ENCODE results near the gene TPM1.

TPM1 gene

GRCh38 chr15:63083541-63083940, 41.0 kb downstream of the TPM1 start:
- Histone ChIP-seq H3K9me3 (ENCODE audit: insufficient read depth, low read length) (no peaks in the 10 kb centered on the region), H3K9me2 (replicated peaks; ENCODE audit: insufficient read depth, low read length) (no peaks in the 10 kb centered on the region), H3K27me3 (ENCODE audit: low read length) (no peaks in the 10 kb centered on the region), H3K27ac (ENCODE audit: low read depth, low read length) (no peak overlapping the region), H4K20me1 (ENCODE audit: low read depth, low read length) (no peaks in the 10 kb centered on the region), H3F3A (ENCODE audit: insufficient read depth) (no peaks in the 10 kb centered on the region), H3K36me3 (ENCODE audit: low read length) (no peaks in the 10 kb centered on the region), H2AFZ (ENCODE audit: low read depth, low read length, severe bottlenecking) (no peak overlapping the region), H3K4me2 (ENCODE audit: low read depth, low read length, poor library complexity, severe bottlenecking) (no peak overlapping the region), H3K79me2 (ENCODE audit: insufficient read depth, low read length) (no peaks in the 10 kb centered on the region), H3K9ac (ENCODE audit: low read length) (no peak overlapping the region), H3K4me3 (ENCODE audit: insufficient read depth, low read length, poor library complexity, severe bottlenecking) (no peak overlapping the region)
- no peak for TF ChIP-seq EZH2phosphoT487 (conservative IDR thresholded peaks at IDR 0.05; ENCODE audit: low read length)
- TF ChIP-seq, protein P1, sequence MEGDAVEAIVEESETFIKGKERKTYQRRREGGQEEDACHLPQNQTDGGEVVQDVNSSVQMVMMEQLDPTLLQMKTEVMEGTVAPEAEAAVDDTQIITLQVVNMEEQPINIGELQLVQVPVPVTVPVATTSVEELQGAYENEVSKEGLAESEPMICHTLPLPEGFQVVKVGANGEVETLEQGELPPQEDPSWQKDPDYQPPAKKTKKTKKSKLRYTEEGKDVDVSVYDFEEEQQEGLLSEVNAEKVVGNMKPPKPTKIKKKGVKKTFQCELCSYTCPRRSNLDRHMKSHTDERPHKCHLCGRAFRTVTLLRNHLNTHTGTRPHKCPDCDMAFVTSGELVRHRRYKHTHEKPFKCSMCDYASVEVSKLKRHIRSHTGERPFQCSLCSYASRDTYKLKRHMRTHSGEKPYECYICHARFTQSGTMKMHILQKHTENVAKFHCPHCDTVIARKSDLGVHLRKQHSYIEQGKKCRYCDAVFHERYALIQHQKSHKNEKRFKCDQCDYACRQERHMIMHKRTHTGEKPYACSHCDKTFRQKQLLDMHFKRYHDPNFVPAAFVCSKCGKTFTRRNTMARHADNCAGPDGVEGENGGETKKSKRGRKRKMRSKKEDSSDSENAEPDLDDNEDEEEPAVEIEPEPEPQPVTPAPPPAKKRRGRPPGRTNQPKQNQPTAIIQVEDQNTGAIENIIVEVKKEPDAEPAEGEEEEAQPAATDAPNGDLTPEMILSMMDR (IDR thresholded peaks at IDR 0.05; ENCODE audit: insufficient read depth, low read length, poor library complexity, severe bottlenecking), result no peak

DNA sequence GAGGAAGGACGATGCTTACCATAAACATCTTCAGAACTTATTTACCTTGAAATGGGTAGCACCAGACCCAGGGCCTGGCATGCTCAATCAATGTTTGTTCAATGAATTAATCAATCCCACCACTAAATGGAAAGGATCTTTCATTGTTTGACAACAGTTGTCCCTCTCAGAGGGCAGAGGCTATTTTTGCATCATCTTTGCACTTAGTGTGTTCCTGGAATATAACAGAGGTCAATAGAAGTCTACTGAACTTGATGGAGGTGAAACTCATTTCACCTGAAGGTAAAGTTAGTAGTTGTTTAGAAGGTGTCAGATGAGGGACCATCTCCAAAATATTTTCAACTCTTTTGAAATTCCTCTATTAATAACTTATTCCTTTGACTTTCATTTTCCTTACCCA, 42.3 kb downstream of the TPM1 start:
- no peak for TF ChIP-seq EZH2phosphoT487 (conservative IDR thresholded peaks at IDR 0.05; ENCODE audit: low read length)
- TF ChIP-seq, protein P1 (IDR thresholded peaks at IDR 0.05; ENCODE audit: insufficient read depth, low read length, poor library complexity, severe bottlenecking), result no peak
- no peaks in the 10 kb centered on the region for H3K9me2 ChIP-seq (replicated peaks; ENCODE audit: insufficient read depth, low read length)
- H3K27ac ChIP-seq (ENCODE audit: low read depth, low read length), result no peak overlapping the region
- H4K20me1 ChIP-seq (ENCODE audit: low read depth, low read length), result no peaks in the 10 kb centered on the region
- no peak overlapping the region for H3K4me2 ChIP-seq (ENCODE audit: low read depth, low read length, poor library complexity, severe bottlenecking)
- H3K9me3 ChIP-seq (ENCODE audit: insufficient read depth, low read length), result no peaks in the 10 kb centered on the region
- no peaks in the 10 kb centered on the region for H3K79me2 ChIP-seq (ENCODE audit: insufficient read depth, low read length)
- no peak overlapping the region for H3K4me3 ChIP-seq (ENCODE audit: insufficient read depth, low read length, poor library complexity, severe bottlenecking)
- no peak overlapping the region for H2AFZ ChIP-seq (ENCODE audit: low read depth, low read length, severe bottlenecking)
- no peaks in the 10 kb centered on the region for H3F3A ChIP-seq (ENCODE audit: insufficient read depth)
- H3K36me3 ChIP-seq (ENCODE audit: low read length), result no peaks in the 10 kb centered on the region
- no peak overlapping the region for H3K9ac ChIP-seq (ENCODE audit: low read length)
- H3K27me3 ChIP-seq (ENCODE audit: low read length), result no peaks in the 10 kb centered on the region

- Histone ChIP-seq H3K4me3 (ENCODE audit: insufficient read depth, low read length, poor library complexity, severe bottlenecking) (no peak overlapping the region), H4K20me1 (ENCODE audit: low read depth, low read length) (no peaks in the 10 kb centered on the region), H2AFZ (ENCODE audit: low read depth, low read length, severe bottlenecking) (no peak overlapping the region), H3K36me3 (ENCODE audit: low read length) (no peaks in the 10 kb centered on the region), H3K27me3 (ENCODE audit: low read length) (no peaks in the 10 kb centered on the region), H3K79me2 (ENCODE audit: insufficient read depth, low read length) (no peaks in the 10 kb centered on the region), H3K27ac (ENCODE audit: low read depth, low read length) (no peak overlapping the region), H3K4me2 (ENCODE audit: low read depth, low read length, poor library complexity, severe bottlenecking) (no peak overlapping the region), H3K9me2 (replicated peaks; ENCODE audit: insufficient read depth, low read length) (no peaks in the 10 kb centered on the region), H3F3A (ENCODE audit: insufficient read depth) (no peaks in the 10 kb centered on the region), H3K9ac (ENCODE audit: low read length) (no peak overlapping the region), H3K9me3 (ENCODE audit: insufficient read depth, low read length) (no peaks in the 10 kb centered on the region)
- TF ChIP-seq, protein P1 (IDR thresholded peaks at IDR 0.05; ENCODE audit: insufficient read depth, low read length, poor library complexity, severe bottlenecking), result no peak
- TF ChIP-seq EZH2phosphoT487 (conservative IDR thresholded peaks at IDR 0.05; ENCODE audit: low read length), result no peak
Observed at GRCh38 chr15:63085289-63085688, 42.7 kb downstream of the TPM1 start.

Measured in SU-DHL-6 (cell line).